CD4-positive, alpha-beta T cell treated with Interleukin-17A for 1 hour (primary cell): ENCODE data around the gene TMEM208.

Source experiments
- DNase-seq: peaks from one replicate; pipeline ENCODE4 v3.0.0-alpha.2; 2020

TMEM208 gene

DNA sequence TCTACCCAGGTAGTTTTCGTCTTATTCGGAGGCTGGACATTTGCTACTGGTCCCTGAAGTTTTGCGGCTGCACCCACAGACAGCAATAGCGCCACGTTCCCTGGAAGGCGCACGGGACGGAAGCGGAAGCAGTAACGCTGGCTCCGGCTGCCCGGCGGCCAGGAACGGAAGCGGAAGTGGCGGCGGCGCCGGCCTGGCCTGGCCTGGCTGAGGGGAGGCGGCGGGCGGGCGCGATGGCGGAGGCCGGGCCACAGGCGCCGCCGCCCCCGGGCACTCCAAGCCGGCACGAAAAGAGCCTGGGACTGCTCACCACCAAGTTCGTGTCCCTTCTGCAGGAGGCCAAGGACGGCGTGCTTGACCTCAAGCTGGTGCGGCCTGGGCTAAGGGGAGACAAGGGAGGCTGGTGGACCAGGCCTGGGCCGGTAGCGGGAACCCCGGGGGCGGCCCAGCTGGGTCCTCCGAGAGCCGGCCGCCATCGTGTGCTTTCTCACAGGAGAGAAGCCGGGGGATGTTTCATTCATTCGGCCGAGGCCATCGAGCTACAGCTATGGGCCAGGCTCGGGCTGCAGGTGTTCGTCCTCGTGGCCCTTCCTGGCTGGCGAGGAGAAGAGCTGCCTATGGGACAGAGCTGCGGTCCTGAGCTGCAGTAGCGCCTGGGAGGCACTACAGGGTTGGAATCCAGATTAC is 34.8 kb upstream of the TMEM208 start, which contains the start of gene E2F4:
E2F4 (plus strand) TSS at position 161 of the 687 bp plus-strand sequence; CDS start at position 234, 73 bp downstream.
- DNase-seq, result peak; percentile 90

DNA sequence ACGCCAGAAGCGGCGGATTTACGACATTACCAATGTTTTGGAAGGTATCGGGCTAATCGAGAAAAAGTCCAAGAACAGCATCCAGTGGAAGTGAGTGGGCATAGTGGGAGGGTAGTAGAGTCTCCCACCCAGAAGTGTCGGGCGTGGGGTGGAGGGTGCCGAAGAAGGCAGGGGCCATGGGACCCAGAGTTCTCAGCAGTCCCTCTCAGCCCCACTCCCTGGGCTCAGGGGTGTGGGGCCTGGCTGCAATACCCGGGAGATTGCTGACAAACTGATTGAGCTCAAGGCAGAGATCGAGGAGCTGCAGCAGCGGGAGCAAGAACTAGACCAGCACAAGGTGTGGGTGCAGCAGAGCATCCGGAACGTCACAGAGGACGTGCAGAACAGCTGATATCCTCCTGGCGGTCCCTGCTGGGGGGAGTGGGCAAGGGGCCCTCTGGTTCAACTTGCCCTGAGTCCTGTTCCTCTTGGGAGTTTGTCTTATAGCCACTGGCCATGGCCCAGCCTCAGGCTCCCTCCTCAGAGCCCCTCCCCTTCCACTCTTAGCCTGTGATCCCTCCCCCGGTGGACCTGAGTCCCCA is 34.1 kb upstream of the TMEM208 start:
- no peak for DNase-seq

GRCh38 chr16:67193536-67193935 is 33.4 kb upstream of the TMEM208 start:
- no peak for DNase-seq

DNA sequence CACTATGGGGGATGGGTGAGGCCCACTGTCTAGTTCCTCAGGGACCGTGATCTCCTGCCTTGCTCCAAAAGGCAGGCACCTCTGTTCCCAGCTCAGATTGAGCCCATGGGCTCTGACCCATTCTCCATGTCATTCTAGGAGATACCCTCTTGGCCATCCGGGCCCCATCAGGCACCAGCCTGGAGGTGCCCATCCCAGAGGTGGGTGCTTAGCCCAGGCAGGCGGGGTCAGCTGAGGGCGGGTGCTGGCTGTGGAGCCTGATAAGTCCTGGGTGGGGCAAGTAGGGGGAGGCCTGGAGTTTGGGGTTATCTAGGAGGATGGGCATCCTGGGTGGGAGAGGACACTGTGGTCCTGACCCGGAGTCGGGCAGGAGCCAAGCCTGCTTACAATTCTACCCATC is 32.7 kb upstream of the TMEM208 start:
- no peak for DNase-seq

- no peak for DNase-seq
Observed at GRCh38 chr16:67195676-67196075, 31.3 kb upstream of the TMEM208 start.

DNA sequence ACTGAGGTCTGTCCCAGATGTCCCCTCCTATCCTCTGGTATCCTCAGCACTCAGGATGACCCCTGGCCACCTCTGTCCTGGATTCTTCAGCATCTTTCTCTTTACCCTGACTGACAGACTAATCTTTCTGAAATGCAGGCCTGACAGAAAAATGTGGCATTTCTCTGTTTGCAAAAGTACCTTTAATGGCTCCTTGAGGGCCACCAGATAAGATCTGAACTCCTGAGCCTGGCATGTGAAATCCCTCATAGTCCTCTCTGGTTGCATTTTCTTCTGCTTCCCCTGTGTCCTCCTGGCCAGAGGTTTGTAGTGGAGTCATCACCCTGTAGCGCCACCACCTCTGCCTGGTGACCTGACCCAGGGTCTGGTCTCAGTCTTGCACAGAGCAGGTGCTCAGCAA is 30.0 kb upstream of the TMEM208 start:
- no peak for DNase-seq

DNA sequence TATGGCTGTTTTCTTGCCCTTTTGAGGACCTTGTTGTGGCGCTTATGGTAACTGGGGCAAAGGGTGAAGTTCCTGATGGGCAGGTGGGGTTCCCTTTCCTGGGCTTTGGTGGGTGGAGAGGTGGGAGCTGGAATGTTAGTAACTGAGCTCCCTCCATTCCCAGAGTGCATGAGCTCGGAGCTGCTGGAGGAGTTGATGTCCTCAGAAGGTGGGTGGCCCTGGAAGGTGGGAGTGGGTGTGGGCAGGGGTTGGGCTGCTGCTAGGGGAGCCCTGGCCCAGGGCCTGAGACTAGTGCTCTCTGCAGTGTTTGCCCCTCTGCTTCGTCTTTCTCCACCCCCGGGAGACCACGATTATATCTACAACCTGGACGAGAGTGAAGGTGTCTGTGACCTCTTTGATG is 29.2 kb upstream of the TMEM208 start:
- no peak for DNase-seq

GRCh38 chr16:67198238-67198734 is 28.6 kb upstream of the TMEM208 start:
- DNase-seq, result peak; percentile 32

DNA sequence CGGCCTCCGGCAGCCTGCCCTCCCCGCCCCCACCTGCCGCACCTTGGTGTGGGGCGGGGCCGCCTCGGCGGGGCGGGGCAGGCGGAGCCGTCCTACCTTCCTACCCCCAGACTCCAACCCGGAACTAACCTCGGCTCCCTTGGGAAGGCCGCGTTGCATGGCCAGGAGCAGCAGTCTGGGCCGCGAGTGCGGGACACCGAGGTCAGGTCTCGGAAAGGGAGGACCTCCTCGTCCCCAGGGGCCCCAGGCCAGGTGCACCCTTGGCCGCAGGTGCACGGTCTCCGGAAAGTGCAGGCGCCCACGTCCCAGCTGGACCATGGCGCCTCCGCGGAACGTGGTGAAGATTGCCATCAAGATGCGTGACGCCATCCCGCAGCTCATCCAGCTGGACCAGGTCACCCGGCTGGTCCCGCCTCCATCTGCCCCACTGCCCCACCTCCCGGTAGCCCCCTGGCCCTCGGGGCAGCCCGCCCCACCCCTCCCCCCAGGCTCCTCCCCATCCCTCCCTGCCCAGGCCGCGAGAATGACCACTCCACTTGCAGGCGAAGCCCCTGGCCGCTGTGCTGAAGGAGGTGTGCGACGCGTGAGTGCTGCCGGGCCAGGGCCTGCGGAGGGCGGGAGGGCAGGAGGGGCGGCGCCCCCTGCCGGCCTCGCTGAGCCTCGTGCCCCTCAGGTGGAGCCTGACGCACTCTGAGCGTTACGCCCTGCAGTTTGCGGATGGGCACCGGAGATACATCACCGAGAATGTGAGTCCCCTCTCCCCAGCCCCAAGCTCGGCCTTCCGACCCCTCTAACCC is 27.7 kb upstream of the TMEM208 start, which contains the start of gene ELMO3:
ELMO3 (plus strand) TSS at position 121 of the 797 bp plus-strand sequence; CDS start at position 317, 196 bp downstream.
- DNase-seq, result no peak

DNA sequence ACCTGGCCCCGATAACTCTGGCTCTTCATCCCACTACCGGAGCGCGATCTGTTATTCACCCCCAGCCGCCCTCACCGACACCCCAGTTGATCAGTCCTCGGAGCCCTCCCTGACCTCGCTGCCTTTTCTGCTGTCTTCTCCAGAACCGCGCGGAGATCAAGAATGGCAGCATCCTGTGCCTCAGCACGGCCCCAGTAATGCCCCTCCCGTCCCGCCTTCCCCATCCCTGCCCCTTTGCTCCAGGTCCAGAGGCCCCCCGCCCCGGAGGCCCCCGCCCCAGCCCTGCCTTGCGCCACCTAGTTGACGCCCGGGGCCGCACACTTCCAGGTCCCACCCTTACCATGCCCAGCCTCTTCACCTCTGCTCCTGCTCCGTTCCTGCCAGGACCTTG is 27.1 kb upstream of the TMEM208 start:
- no peak for DNase-seq

- no peak for DNase-seq
Observed at GRCh38 chr16:67200491-67200890, 26.4 kb upstream of the TMEM208 start.

DNA sequence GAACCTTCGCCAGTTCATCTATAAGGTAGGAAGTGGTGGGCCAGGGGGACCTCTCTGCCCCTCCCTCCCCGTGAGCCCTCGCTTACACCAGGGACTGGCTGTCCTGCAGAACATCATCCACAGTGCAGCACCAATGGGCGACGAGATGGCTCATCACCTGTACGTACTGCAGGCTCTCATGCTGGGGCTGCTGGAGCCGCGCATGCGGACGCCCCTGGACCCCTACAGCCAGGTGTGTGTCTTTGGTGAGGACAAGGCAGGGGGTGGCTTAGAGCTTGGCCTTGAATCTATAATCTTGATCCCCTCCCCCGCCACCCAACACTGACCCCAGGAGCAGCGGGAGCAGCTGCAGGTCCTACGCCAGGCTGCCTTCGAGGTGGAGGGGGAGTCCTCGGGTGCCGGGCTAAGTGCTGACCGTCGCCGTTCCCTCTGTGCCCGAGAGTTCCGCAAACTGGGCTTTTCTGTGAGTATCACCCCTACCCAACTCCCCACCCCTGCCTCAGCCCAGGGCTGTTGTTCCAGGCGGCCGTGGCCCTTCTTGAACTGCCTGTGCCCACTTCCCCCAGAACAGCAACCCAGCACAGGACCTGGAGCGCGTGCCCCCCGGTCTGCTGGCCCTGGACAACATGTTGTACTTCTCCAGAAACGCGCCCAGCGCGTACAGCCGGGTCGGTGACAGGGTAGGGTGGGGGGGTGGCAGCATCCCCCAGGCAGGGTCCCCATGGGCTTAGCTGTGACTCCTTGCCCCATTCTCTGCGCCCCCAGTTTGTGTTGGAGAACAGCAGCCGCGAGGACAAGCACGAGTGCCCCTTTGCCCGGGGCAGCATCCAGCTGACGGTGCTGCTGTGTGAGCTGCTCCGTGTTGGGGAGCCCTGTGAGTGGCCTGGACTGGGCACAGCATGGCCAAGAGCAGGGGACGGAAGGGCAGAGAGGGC is 25.3 kb upstream of the TMEM208 start:
- DNase-seq, result no peak

- DNase-seq, result no peak
Observed at GRCh38 chr16:67202426-67202825, 24.5 kb upstream of the TMEM208 start.

DNA sequence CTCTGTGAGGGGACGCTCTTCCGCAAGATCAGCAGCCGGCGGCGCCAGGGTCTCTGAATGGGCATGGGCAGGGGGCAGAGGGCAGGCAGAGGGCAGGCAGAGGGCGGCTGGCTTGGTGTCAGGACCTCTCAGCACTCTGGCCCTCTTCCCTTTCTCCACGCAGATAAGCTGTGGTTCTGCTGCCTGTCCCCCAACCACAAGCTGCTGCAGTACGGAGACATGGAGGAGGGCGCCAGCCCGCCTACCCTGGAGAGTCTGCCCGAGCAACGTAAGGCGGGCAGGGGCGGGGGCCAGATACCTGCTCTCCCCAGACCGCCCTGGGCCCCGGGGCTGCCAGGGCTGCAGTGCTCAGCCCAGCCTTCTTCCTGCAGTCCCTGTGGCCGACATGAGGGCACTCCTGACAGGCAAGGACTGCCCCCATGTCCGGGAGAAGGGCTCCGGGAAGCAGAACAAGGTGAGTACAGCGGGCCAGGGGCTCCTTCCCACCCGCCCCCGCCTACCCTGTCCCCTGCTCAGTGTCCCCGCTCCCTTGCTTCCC is 23.9 kb upstream of the TMEM208 start:
- DNase-seq, result no peak

DNA sequence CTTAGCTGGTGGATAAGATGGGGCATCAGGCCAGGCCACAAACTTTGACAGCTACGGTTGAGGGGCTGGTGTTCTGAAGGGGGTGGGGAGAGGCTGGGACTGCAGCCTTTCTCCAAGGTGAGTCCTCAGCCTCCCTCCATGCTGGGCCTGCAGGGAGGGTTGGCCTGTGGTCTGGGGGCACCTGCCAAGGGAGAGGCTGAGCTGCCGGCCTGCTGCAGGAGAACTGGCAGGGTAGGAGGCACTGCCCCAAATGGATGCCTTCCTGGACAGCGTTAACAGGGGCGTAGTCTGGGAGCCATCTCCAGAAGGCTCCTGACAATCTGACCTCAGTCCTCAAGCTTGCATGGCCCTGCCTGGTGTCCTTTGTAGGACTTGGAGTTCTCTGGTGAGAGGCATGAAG is 22.9 kb upstream of the TMEM208 start:
- DNase-seq, result no peak

GRCh38 chr16:67206129-67206837 is 20.6 kb upstream of the TMEM208 start:
- no peak for DNase-seq

GRCh38 chr16:67206838-67207248 is 20.1 kb upstream of the TMEM208 start:
- DNase-seq, result no peak

DNA sequence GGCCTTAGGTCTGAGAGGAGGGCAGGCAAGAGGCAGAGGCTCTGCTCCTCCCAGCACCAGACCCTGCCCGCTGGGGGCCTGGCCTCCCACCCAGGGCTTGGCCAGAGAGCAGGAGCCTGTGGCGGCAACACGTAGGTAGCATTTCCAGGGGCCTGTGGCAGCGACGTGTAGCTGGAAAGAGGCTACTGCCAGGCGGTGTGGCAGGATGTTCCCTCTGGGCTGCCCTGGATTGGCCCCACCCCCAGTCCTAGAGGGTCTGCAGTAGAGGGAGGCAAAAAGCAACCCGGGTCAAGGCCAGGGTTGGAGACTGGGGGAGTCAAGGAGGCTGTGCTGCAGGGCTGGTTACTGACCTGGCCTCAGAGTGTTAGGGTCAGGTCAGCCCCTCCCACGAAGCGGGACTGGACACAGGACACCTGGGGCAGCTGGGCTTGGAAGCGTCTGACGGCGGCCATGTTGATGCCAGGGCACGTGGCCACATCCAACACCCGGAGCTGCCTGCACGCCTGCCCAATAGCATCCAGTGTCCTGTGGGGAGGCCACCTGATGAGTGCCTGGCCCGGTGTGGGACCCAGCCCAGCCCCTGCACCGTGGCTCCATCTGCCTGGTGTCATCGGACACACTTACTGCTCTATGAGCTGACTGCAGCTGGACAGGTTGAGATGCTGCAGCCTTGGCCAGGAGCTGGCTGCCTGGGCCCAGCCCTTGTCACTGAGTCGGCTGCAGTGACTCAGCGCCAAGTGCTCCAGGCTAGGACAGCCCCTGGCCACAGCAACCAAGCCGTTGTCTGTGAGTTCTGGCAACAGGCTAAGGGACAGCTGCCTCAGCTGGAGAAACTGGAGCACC is 19.5 kb upstream of the TMEM208 start:
- DNase-seq, result no peak

DNA sequence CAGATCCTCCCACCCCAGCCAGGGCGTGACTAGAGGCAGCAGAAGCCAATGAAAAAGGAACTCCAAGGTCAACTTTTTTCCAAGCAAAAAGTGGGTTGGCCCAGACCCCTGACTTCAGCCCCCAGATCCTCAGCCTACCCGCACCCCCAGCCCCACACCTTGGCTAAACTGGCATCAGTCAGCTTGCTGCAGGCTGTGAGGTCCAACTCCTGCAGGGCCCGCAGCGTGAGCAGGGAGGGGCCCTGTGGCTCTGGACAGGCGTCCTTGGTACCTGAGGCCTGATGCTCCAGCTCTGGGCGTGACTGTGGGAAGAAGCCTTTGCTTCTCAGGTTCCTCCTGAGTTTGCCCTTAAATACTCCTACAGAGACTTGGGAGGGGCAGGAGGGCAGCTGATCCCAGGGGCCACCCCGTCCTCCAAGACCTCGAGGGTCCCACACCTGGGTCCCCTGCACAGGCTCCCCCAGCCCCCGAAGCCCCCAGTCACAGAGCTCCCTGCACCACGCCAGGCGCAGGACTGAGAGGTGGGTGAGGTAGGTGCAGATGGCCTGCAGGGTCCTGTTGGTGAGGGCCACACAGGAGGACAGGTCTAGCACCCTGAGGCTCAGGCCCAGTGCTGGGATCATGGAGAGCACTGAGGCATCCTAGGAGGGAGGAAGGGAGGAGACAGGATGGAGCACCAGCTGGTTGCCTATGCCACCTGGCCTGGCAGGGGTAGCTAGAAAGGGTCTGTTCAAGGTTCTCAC is 18.6 kb upstream of the TMEM208 start:
- no peak for DNase-seq

DNA sequence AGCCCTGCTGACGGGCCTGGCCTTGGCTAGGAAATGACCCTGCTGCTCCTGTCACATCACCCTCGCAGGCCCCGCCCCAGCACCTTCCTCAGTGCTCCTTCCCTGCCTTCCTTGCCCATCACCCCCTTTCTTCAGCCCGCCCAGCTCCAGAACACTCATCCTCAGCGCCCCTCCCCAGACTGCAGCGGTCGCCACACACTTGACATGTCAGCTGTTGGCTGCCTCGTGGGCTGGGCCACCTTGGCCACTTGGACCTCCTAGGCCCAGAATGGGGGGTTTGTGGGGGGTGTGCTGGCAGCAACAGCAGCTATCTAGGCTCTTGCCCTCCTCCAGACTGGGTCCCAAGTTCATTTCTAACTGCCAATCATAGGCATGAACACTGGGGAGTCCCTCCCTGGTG is 17.4 kb upstream of the TMEM208 start:
- DNase-seq, result no peak
